ENCODE measurements around the gene PIK3R2. TPM values are rescaled to one million over a fixed set of nuclear protein-coding genes. Genes with fewer than 3 reads are reported as not detected.

PIK3R2 gene
- total RNA-seq, 4 donors from 2014 or later, result 19.7 to 45.4 (median 28.2) TPM

GRCh38 chr19:18160493-18160970, 7.6 kb downstream of the PIK3R2 start:
- Histone ChIP-seq H3K36me3 (peaks cover 0 to 30% (median 0%) of the 10 kb centered on the region in 3 donors), H3K4me3 (peak overlapping the region; percentile 43 to 56 (median 52))

DNA sequence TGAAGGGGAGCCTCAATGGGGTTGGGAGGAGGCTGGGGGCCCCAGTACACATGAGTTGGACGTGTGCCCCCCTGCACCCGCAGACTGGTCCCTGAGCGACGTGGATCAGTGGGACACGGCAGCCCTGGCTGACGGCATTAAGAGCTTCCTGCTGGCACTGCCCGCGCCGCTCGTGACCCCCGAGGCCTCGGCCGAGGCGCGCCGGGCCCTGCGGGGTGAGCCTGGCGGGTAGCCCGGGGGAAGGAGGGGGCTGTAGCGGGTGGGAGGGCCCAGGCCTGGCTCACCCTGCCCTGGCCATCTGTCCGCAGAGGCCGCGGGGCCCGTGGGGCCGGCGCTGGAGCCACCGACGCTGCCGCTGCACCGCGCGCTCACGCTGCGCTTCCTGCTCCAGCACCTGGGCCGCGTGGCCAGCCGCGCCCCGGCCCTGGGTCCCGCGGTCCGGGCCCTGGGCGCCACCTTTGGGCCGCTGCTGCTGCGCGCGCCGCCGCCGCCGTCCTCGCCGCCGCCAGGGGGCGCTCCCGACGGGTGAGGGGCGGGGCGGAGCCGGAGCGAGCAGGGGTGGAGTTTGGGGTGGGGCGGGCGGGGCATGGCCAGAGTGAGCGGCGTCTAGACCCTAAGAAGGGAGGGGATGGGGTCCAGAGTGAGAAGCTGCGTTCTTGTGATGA, 8.1 kb downstream of the PIK3R2 start:
- H3K27ac ChIP-seq, result peak overlapping the region; percentile 64 to 78 (median 74)
- peak; percentile 77 to 89 (median 87) for DNase-seq
- peaks cover 7 to 31% (median 13%) of the 10 kb centered on the region in 4 donors for H3K4me1 ChIP-seq
- TF ChIP-seq POLR2A (IDR thresholded peaks at IDR 0.05) (no peak), CTCF (IDR thresholded peaks at IDR 0.05) (peak; percentile 64 to 93 (median 79))
- H3K36me3 ChIP-seq, result peaks cover 0 to 33% (median 0%) of the 10 kb centered on the region in 3 donors
- peak overlapping the region; percentile 43 to 56 (median 52) for H3K4me3 ChIP-seq
- no peaks in the 10 kb centered on the region for H3K27me3 ChIP-seq
- no peaks in the 10 kb centered on the region for H3K9me3 ChIP-seq

More at GRCh38 chr19:18160493-18160970, 7.6 kb downstream of the PIK3R2 start:
- Histone ChIP-seq H3K27ac (peak overlapping the region in 3 of 4 donors; percentile 72 to 78 (median 77)), H3K27me3 (no peaks in the 10 kb centered on the region), H3K4me1 (peaks cover 7 to 37% (median 13%) of the 10 kb centered on the region in 4 donors), H3K9me3 (no peaks in the 10 kb centered on the region)
- no peak for DNase-seq
- TF ChIP-seq POLR2A (IDR thresholded peaks at IDR 0.05) (no peak), CTCF (IDR thresholded peaks at IDR 0.05) (no peak)

GRCh38 chr19:18161636-18162002, 8.7 kb downstream of the PIK3R2 start:
- Histone ChIP-seq H3K4me3 (peak overlapping the region in 3 of 4 donors; percentile 52 to 56 (median 52)), H3K4me1 (peaks cover 7 to 26% (median 13%) of the 10 kb centered on the region in 4 donors), H3K9me3 (no peaks in the 10 kb centered on the region), H3K36me3 (peaks cover 0 to 38% (median 0%) of the 10 kb centered on the region in 3 donors), H3K27ac (peak overlapping the region in 2 of 4 donors; percentile 64 to 77), H3K27me3 (no peaks in the 10 kb centered on the region)
- DNase-seq, result no peak
- TF ChIP-seq CTCF (IDR thresholded peaks at IDR 0.05) (no peak), POLR2A (IDR thresholded peaks at IDR 0.05) (no peak)

GRCh38 chr19:18164072-18164471, 11.1 kb downstream of the PIK3R2 start:
- no peak for DNase-seq
- Histone ChIP-seq H3K27ac (no peak overlapping the region), H3K9me3 (no peaks in the 10 kb centered on the region), H3K4me3 (no peak overlapping the region), H3K36me3 (peaks cover 0 to 61% (median 0%) of the 10 kb centered on the region in 3 donors), H3K27me3 (no peaks in the 10 kb centered on the region), H3K4me1 (peaks cover 7 to 18% (median 9%) of the 10 kb centered on the region in 4 donors)
- no peak for TF ChIP-seq POLR2A (IDR thresholded peaks at IDR 0.05)

- peak in 1 of 3 donors; percentile 67 for DNase-seq
- peaks cover 0 to 67% (median 0%) of the 10 kb centered on the region in 3 donors for H3K36me3 ChIP-seq
- peak overlapping the region in 2 of 4 donors; percentile 6 to 48 for H3K27ac ChIP-seq
Measured at GRCh38 chr19:18165794-18166544, 13.0 kb downstream of the PIK3R2 start.

More at GRCh38 chr19:18165794-18166544, 13.0 kb downstream of the PIK3R2 start:
- Histone ChIP-seq H3K4me1 (peaks cover 3 to 14% (median 7%) of the 10 kb centered on the region in 4 donors), H3K9me3 (no peaks in the 10 kb centered on the region), H3K27me3 (no peaks in the 10 kb centered on the region), H3K4me3 (no peak overlapping the region)
- TF ChIP-seq POLR2A (IDR thresholded peaks at IDR 0.05) (no peak), CTCF (IDR thresholded peaks at IDR 0.05) (no peak)

Data from Peyer's patch (tissue), 4 donors.